ENCODE data around the gene ZNF70. TPM values are rescaled to one million over a fixed set of nuclear protein-coding genes. Genes with fewer than 3 reads are reported as not detected.

The ZNF70 gene
- total RNA-seq, 1 donor from 2014 or later: 12.5 TPM

DNA sequence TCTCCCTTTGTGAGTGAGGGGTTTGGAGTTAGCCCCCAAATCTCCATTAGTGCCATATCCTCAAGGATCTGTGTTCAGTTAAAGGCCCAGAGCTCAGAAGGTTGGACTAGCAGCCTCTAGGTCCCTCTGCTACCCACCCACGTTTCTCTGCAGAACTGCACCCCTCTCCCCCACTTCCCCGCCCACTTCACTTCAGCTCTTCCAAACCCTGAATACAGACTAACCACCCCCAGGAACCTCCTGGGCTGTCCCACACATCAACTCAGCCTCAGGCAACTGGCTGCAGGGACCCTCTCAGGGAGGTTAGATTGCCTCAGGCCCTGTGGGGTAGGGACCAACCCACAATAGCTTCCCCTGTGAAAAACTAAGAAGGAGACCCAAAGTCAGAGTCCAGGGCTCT, 2.5 kb upstream of the ZNF70 start:
- peaks cover 15% of the 10 kb centered on the region for H3K4me1 Mint-ChIP-seq (ENCODE audit: unreplicated experiment)
- H3K4me3 Mint-ChIP-seq (ENCODE audit: unreplicated experiment): no peak overlapping the region

DNA sequence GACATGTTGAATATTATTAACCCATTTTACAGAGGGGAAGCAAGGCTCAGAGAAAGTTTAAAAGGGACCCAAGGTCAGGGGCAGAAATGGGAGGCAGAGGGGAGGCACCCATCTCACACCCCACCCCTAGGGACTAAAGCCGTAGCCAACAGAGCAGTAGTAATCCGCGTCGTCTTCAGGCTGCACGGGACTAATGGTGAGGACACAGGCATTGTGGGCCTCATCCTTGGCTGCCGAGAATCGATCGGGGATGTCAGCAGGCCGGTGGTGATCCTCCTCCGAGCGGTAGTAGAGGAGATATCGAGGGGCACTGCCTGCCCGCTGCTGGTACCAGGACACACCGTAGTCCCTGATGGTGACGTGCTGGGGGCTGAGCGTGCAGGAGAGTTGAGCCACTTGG, 1.8 kb upstream of the ZNF70 start:
- peaks cover 15% of the 10 kb centered on the region for H3K4me1 Mint-ChIP-seq (ENCODE audit: unreplicated experiment)
- H3K27ac Mint-ChIP-seq (ENCODE audit: unreplicated experiment): no peak overlapping the region
- DNase-seq (ENCODE audit: extremely low spot score, unreplicated experiment): no peak
- peak overlapping the region; percentile 33 for H3K4me3 Mint-ChIP-seq (ENCODE audit: unreplicated experiment)
- H3K36me3 Mint-ChIP-seq (ENCODE audit: unreplicated experiment): no peaks in the 10 kb centered on the region
- TF ChIP-seq, protein P1, sequence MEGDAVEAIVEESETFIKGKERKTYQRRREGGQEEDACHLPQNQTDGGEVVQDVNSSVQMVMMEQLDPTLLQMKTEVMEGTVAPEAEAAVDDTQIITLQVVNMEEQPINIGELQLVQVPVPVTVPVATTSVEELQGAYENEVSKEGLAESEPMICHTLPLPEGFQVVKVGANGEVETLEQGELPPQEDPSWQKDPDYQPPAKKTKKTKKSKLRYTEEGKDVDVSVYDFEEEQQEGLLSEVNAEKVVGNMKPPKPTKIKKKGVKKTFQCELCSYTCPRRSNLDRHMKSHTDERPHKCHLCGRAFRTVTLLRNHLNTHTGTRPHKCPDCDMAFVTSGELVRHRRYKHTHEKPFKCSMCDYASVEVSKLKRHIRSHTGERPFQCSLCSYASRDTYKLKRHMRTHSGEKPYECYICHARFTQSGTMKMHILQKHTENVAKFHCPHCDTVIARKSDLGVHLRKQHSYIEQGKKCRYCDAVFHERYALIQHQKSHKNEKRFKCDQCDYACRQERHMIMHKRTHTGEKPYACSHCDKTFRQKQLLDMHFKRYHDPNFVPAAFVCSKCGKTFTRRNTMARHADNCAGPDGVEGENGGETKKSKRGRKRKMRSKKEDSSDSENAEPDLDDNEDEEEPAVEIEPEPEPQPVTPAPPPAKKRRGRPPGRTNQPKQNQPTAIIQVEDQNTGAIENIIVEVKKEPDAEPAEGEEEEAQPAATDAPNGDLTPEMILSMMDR (IDR thresholded peaks at IDR 0.05): no peak
- H3K9me3 Mint-ChIP-seq (ENCODE audit: unreplicated experiment): no peaks in the 10 kb centered on the region
- H3K27me3 Mint-ChIP-seq (ENCODE audit: unreplicated experiment): no peaks in the 10 kb centered on the region

More for the DNA sequence above, 2.5 kb upstream of the ZNF70 start:
- no peaks in the 10 kb centered on the region for H3K9me3 Mint-ChIP-seq (ENCODE audit: unreplicated experiment)
- H3K36me3 Mint-ChIP-seq (ENCODE audit: unreplicated experiment): no peaks in the 10 kb centered on the region
- H3K27ac Mint-ChIP-seq (ENCODE audit: unreplicated experiment): no peak overlapping the region
- DNase-seq (ENCODE audit: extremely low spot score, unreplicated experiment): no peak
- no peaks in the 10 kb centered on the region for H3K27me3 Mint-ChIP-seq (ENCODE audit: unreplicated experiment)
- TF ChIP-seq, protein P1 (IDR thresholded peaks at IDR 0.05): no peak

DNA sequence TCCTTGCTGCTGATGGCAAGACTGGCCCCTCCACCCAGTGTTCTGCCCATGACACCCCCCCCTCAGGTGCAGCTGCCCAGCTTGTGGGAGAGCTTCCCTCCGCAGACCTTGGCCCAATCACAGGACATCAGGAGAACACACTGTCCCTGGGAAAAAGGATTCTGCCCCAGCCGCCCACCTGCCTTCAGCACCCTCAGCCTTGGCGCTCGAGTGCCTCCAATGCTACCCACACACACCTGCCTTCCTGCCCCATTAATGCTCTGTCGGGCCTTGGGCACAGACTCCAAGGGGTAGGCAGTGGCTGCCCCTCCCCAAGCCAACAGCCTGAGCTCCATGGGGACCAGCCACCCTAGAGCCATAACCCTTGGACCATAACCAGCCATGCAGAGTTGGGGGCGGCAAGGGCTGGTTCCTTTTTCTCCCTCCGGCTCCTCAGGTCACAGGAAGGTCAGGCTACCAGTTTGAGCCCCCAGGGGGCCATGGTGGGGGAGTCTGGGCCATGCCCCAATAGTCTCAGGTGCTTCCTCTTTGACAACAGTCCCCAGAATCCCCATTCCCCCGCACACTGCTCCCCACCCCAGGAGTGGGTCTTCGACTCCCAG, 1.3 kb upstream of the ZNF70 start:
- H3K27me3 Mint-ChIP-seq (ENCODE audit: unreplicated experiment): no peaks in the 10 kb centered on the region
- no peak overlapping the region for H3K27ac Mint-ChIP-seq (ENCODE audit: unreplicated experiment)
- no peaks in the 10 kb centered on the region for H3K9me3 Mint-ChIP-seq (ENCODE audit: unreplicated experiment)
- TF ChIP-seq, protein P1 (IDR thresholded peaks at IDR 0.05): no peak
- H3K4me3 Mint-ChIP-seq (ENCODE audit: unreplicated experiment): peak overlapping the region; percentile 75
- no peak for DNase-seq (ENCODE audit: extremely low spot score, unreplicated experiment)
- H3K36me3 Mint-ChIP-seq (ENCODE audit: unreplicated experiment): no peaks in the 10 kb centered on the region
- H3K4me1 Mint-ChIP-seq (ENCODE audit: unreplicated experiment): peaks cover 15% of the 10 kb centered on the region

DNA sequence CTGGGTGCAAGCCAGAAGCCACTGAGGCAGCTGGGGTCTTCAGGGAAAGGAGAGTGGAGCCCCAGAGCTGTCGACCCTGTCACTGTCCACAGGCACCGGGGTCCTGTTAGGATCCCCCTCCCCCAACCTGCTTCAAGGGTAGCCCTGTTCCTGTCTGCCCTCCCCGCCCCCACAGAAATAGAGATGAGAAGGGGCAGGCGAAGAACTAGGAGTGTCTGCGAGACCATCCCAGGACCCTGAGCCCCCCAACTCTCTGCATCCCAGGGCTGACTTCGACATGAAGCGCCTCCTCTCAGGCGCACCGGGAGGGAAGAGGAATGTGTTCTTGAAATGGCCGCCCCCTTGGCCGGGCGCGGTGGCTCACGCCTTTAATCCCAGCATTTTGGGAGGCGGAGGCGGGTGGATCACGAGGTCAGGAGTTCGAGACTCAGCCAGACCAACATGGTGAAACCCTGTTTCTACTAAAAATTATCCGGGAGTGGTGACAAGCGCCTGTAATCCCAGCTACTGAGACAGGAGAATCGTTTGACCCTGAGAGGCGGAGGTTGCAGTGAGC, 607 bp upstream of the ZNF70 start:
- peaks cover 15% of the 10 kb centered on the region for H3K4me1 Mint-ChIP-seq (ENCODE audit: unreplicated experiment)
- H3K4me3 Mint-ChIP-seq (ENCODE audit: unreplicated experiment): peak overlapping the region; percentile 75
- H3K36me3 Mint-ChIP-seq (ENCODE audit: unreplicated experiment): no peaks in the 10 kb centered on the region
- H3K27me3 Mint-ChIP-seq (ENCODE audit: unreplicated experiment): no peaks in the 10 kb centered on the region
- H3K9me3 Mint-ChIP-seq (ENCODE audit: unreplicated experiment): no peaks in the 10 kb centered on the region
- H3K27ac Mint-ChIP-seq (ENCODE audit: unreplicated experiment): peak overlapping the region; percentile 74
- TF ChIP-seq, protein P1 (IDR thresholded peaks at IDR 0.05): no peak
- DNase-seq (ENCODE audit: extremely low spot score, unreplicated experiment): no peak

DNA sequence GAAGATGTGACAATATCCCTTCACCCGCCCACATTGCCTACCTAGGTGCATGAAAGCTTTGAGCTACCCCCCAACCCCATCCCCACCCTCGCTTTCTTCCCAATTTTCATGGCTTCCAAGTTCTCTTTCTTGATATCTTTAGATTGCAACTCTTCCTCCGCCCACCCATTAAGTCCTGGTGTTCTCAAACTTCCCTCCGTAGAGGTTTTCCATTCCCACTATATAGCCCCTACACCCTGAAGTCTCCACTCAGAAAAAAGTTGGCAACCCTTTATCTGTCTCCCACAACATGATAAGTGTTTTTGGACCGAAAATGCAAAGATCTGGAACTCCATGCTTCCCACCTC, 572 bp downstream of the ZNF70 start:
- Mint-ChIP-seq H3K36me3 (ENCODE audit: unreplicated experiment) (no peaks in the 10 kb centered on the region), H3K9me3 (ENCODE audit: unreplicated experiment) (no peaks in the 10 kb centered on the region), H3K27me3 (ENCODE audit: unreplicated experiment) (no peaks in the 10 kb centered on the region), H3K4me1 (ENCODE audit: unreplicated experiment) (peaks cover 18% of the 10 kb centered on the region), H3K4me3 (ENCODE audit: unreplicated experiment) (peak overlapping the region; percentile 88), H3K27ac (ENCODE audit: unreplicated experiment) (peak overlapping the region; percentile 89)
- TF ChIP-seq, protein P1 (IDR thresholded peaks at IDR 0.05): no peak
- DNase-seq (ENCODE audit: extremely low spot score, unreplicated experiment): no peak
